ENCODE data around the gene CORO2B.

CORO2B gene

GRCh38 chr15:68576235-68576892 lies 2.4 kb upstream of the CORO2B start:
- no peak for DNase-seq (ENCODE audit: low spot score)
- in situ Hi-C loops (cut with MboI; ENCODE audit: low sequenced_read_pairs, unreplicated experiment): no loop called here
- TF ChIP-seq CTCF (IDR thresholded peaks at IDR 0.05; ENCODE audit: borderline replicate concordance, control extremely low read depth, extremely low read depth, insufficient read depth, missing control alignments): no peak

- TF ChIP-seq CTCF (IDR thresholded peaks at IDR 0.05; ENCODE audit: borderline replicate concordance, control extremely low read depth, extremely low read depth, insufficient read depth, missing control alignments): no peak
- DNase-seq (ENCODE audit: low spot score): no peak
- in situ Hi-C loops (cut with MboI; ENCODE audit: low sequenced_read_pairs, unreplicated experiment): no loop called here
Observed at GRCh38 chr15:68578175-68578979, 416 bp upstream of the CORO2B start.

GRCh38 chr15:68580026-68580882 lies 1.5 kb downstream of the CORO2B start:
- in situ Hi-C loops (cut with MboI; ENCODE audit: low sequenced_read_pairs, unreplicated experiment): no loop called here
- no peak for DNase-seq (ENCODE audit: low spot score)
- no peak for TF ChIP-seq CTCF (IDR thresholded peaks at IDR 0.05; ENCODE audit: borderline replicate concordance, control extremely low read depth, extremely low read depth, insufficient read depth, missing control alignments)

- in situ Hi-C loops (cut with MboI; ENCODE audit: low sequenced_read_pairs, unreplicated experiment): no loop called here
- no peak for TF ChIP-seq CTCF (IDR thresholded peaks at IDR 0.05; ENCODE audit: borderline replicate concordance, control extremely low read depth, extremely low read depth, insufficient read depth, missing control alignments)
- DNase-seq (ENCODE audit: low spot score): no peak
Observed at GRCh38 chr15:68580883-68581155, 2.0 kb downstream of the CORO2B start.

GRCh38 chr15:68581725-68582124 lies 2.9 kb downstream of the CORO2B start:
- no peak for TF ChIP-seq CTCF (IDR thresholded peaks at IDR 0.05; ENCODE audit: borderline replicate concordance, control extremely low read depth, extremely low read depth, insufficient read depth, missing control alignments)
- in situ Hi-C loops (cut with MboI; ENCODE audit: low sequenced_read_pairs, unreplicated experiment): no loop called here
- no peak for DNase-seq (ENCODE audit: low spot score)

GRCh38 chr15:68582236-68582635 lies 3.4 kb downstream of the CORO2B start:
- no peak for TF ChIP-seq CTCF (IDR thresholded peaks at IDR 0.05; ENCODE audit: borderline replicate concordance, control extremely low read depth, extremely low read depth, insufficient read depth, missing control alignments)
- no peak for DNase-seq (ENCODE audit: low spot score)
- in situ Hi-C loops (cut with MboI; ENCODE audit: low sequenced_read_pairs, unreplicated experiment): no loop called here
